GM23338 (cell line): ENCODE data around the gene PROC. TPM values are rescaled to one million over a fixed set of nuclear protein-coding genes. Genes with fewer than 3 reads are reported as not detected.

Experiments
- ATAC-seq: fragments of 200-7000 bp; cut with Tn5 transposase; 3 replicates; pipeline ENCODE4 v1.9.1; 2020
- DNase-seq: peaks from one replicate; pipeline ENCODE4 v3.0.0-alpha.2; 2015; ENCODE audit warnings: low spot score
- H2AFZ ChIP-seq: fragments of 200-600 bp; sonication (generic); 2 replicates; pipeline ENCODE4 v1.8.0; 2016; ENCODE audit warnings: antibody characterized with exemption, mild to moderate bottlenecking, moderate library complexity
- H3F3A ChIP-seq: fragments of 200-600 bp; sonication (generic); replicated peaks from 2 replicates; pipeline ENCODE4 v1.8.0; 2017; ENCODE audit warnings: antibody characterized with exemption, mixed run types, low read depth
- H3K27ac ChIP-seq: fragments of 200-600 bp; sonication (generic); 2 replicates; pipeline ENCODE4 v1.6.1; 2016; ENCODE audit warnings: low read depth
- H3K27me3 ChIP-seq: fragments of 200-600 bp; sonication (generic); 2 replicates; pipeline ENCODE4 v1.8.0; 2016; ENCODE audit warnings: mild to moderate bottlenecking, mixed run types, moderate library complexity; ENCODE audit not compliant: insufficient read depth
- H3K36me3 ChIP-seq: fragments of 200-600 bp; sonication (generic); 2 replicates; pipeline ENCODE4 v1.8.0; 2016; ENCODE audit warnings: mild to moderate bottlenecking; ENCODE audit not compliant: insufficient read depth
- H3K4me1 ChIP-seq: fragments of 200-600 bp; sonication (generic); 2 replicates; pipeline ENCODE4 v1.8.0; 2016; ENCODE audit warnings: mild to moderate bottlenecking, moderate library complexity; ENCODE audit not compliant: insufficient read depth
- H3K4me2 ChIP-seq: fragments of 200-600 bp; sonication (generic); 2 replicates; pipeline ENCODE4 v1.7.1; 2017; ENCODE audit warnings: mixed run types
- H3K4me3 ChIP-seq: fragments of 200-600 bp; sonication (generic); 2 replicates; pipeline ENCODE4 v1.6.1; 2016; ENCODE audit warnings: mixed run types
- H3K79me2 ChIP-seq: fragments of 200-600 bp; sonication (generic); replicated peaks from 2 replicates; pipeline ENCODE4 v1.8.0; 2017; ENCODE audit warnings: mild to moderate bottlenecking; ENCODE audit not compliant: insufficient read depth
- H3K9me2 ChIP-seq: fragments of 200-600 bp; sonication (generic); 2 replicates; pipeline ENCODE4 v1.8.0; 2017; ENCODE audit not compliant: insufficient read depth
- H4K20me1 ChIP-seq: fragments of 200-600 bp; sonication (generic); replicated peaks from 2 replicates; pipeline ENCODE4 v1.8.0; 2017; ENCODE audit warnings: mild to moderate bottlenecking; ENCODE audit not compliant: insufficient read depth
- H3K27ac Mint-ChIP-seq: 2 replicates; pipeline ENCODE4 v1.8.0; 2020; ENCODE audit warnings: inconsistent platforms, mild to moderate bottlenecking, moderate library complexity, mixed read lengths
- H3K27me3 Mint-ChIP-seq: 3 replicates; pipeline ENCODE4 v1.8.0; 2022; ENCODE audit warnings: low read depth, mild to moderate bottlenecking, moderate library complexity, mixed read lengths, inconsistent platforms; ENCODE audit not compliant: insufficient read depth, poor library complexity
- H3K36me3 Mint-ChIP-seq: 3 replicates; pipeline ENCODE4 v1.8.0; 2021; ENCODE audit warnings: low read depth, mild to moderate bottlenecking, inconsistent platforms, moderate library complexity, mixed read lengths
- H3K4me1 Mint-ChIP-seq: 3 replicates; pipeline ENCODE4 v1.8.0; 2020; ENCODE audit warnings: mild to moderate bottlenecking, inconsistent platforms, mixed read lengths
- H3K4me3 Mint-ChIP-seq: 3 replicates; pipeline ENCODE4 v1.8.0; 2021; ENCODE audit warnings: moderate library complexity, mild to moderate bottlenecking, inconsistent platforms, mixed read lengths
- H3K9me3 Mint-ChIP-seq: 3 replicates; pipeline ENCODE4 v1.8.0; 2020; ENCODE audit warnings: moderate library complexity, mild to moderate bottlenecking, inconsistent platforms, mixed read lengths
- CREB1 ChIP-seq: fragments of 250-450 bp; sonication (Bioruptor Pico); IDR thresholded peaks from 2 replicates; pipeline ENCODE4 v1.5.0; 2020; ENCODE audit warnings: low read depth, mild to moderate bottlenecking, moderate library complexity
- ETS1 ChIP-seq: IDR thresholded peaks from 2 replicates; pipeline ENCODE4 v1.6.1; 2016; ENCODE audit warnings: antibody characterized with exemption
- NANOG ChIP-seq: IDR thresholded peaks from 2 replicates; pipeline ENCODE4 v1.6.1; 2016; ENCODE audit warnings: antibody characterized with exemption, borderline replicate concordance
- POLR2AphosphoS5 ChIP-seq: IDR thresholded peaks from 2 replicates; pipeline ENCODE4 v1.6.1; 2016; ENCODE audit warnings: antibody characterized with exemption, low read depth
- ZNF114 ChIP-seq: fragments of 250-450 bp; sonication (Bioruptor Pico); IDR thresholded peaks from 2 replicates; pipeline ENCODE4 v1.5.0; 2020; ENCODE audit warnings: mild to moderate bottlenecking, moderate library complexity
- ZNF331 ChIP-seq: fragments of 250-450 bp; sonication (Bioruptor Pico); IDR thresholded peaks from 2 replicates; pipeline ENCODE4 v1.5.0; 2020; ENCODE audit warnings: low read depth, mild to moderate bottlenecking, moderate library complexity
- ZNF462 ChIP-seq: fragments of 250-450 bp; sonication (Bioruptor Pico); IDR thresholded peaks from 2 replicates; pipeline ENCODE4 v1.5.0; 2020; ENCODE audit warnings: mild to moderate bottlenecking, moderate library complexity
- polyA plus RNA-seq: library from polyadenylated mRNA; unstranded; fragments of >200 nt; fragmentation: Nextera tagmentation; extraction: Ambion mirVana; gene quantifications from 2 replicates; pipeline ENCODE4 v1.2.1, GENCODE V29; 2016
- total RNA-seq: library from RNA; depleted of rRNA; stranded (reverse); fragments of >200 nt; shearing (Covaris generic); gene quantifications from 2 replicates; pipeline ENCODE4 v1.2.3, GENCODE V29; 2014

Gene PROC
- total and polyA plus RNA-seq, 2 experiments from 2014 or later, result 1.7 to 2.4 TPM

GRCh38 chr2:127427376-127428056, 9.3 kb downstream of the PROC start (continued):
- TF ChIP-seq ZNF462, result no peak
- TF ChIP-seq ZNF331 (CRISPR knock-in tag), result no peak
- TF ChIP-seq ZNF114 (CRISPR knock-in tag), result no peak
- no peak for TF ChIP-seq NANOG

GRCh38 chr2:127428057-127428814, 10.0 kb downstream of the PROC start:
- Histone ChIP-seq H3K27ac (no peak overlapping the region), H3K4me2 (no peak overlapping the region), H3K4me1 (peaks cover 12% of the 10 kb centered on the region; the same call in 1 of the 2 replicates), H2AFZ (no peak overlapping the region), H3K79me2 (no peaks in the 10 kb centered on the region), H3K9me2 (no peaks in the 10 kb centered on the region), H4K20me1 (no peaks in the 10 kb centered on the region), H3K4me3 (no peak overlapping the region), H3K36me3 (no peaks in the 10 kb centered on the region), H3K27me3 (peaks cover 16% of the 10 kb centered on the region), H3F3A (no peaks in the 10 kb centered on the region)
- no peak overlapping the region for H3K27ac Mint-ChIP-seq
- DNase-seq (no peak), ATAC-seq (no peak)
- H3K4me1 Mint-ChIP-seq, result peaks cover 11% of the 10 kb centered on the region
- no peak overlapping the region for H3K4me3 Mint-ChIP-seq
- H3K27me3 Mint-ChIP-seq, result peaks cover 23% of the 10 kb centered on the region
- H3K9me3 Mint-ChIP-seq, result no peaks in the 10 kb centered on the region; the same call in 2 of the 3 replicates
- no peaks in the 10 kb centered on the region; the same call in 2 of the 3 replicates for H3K36me3 Mint-ChIP-seq
- TF ChIP-seq ZNF331 (CRISPR knock-in tag) (no peak), ZNF114 (CRISPR knock-in tag) (no peak), ETS1 (no peak), CREB1 (CRISPR knock-in tag) (no peak), POLR2AphosphoS5 (no peak)
